GM19193 (cell line): ENCODE results near the gene GZMA.

Experiments used
- POLR2A ChIP-seq: IDR thresholded peaks from 4 replicates; pipeline ENCODE4 v1.6.1; 2011; ENCODE audit not compliant: insufficient read depth, insufficient read length; ENCODE audit errors: extremely low read depth

Gene GZMA

DNA sequence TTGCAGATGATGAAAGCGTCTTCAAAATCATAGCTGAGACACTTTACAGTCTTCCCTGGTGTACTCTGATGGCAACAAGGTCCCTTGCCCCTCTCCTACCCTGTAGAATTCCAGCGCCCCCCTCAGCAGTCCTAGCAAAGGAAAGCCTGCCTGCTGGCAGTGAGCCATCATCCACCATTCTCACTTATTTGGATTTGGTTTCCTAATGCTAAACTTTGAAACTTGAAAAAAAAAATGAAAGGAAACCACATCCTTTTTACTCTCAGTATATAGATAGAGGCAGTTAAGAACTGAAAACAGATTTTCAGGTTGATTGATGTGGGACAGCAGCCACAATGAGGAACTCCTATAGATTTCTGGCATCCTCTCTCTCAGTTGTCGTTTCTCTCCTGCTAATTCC is at the start of gene GZMA:
GZMA (plus strand) TSS at position 299 of the 400 bp plus-strand sequence; CDS start at position 336, 37 bp downstream.
- no peak for TF ChIP-seq POLR2A

GRCh38 chr5:55055183-55055582 is 47.3 kb upstream of the GZMA start:
- TF ChIP-seq POLR2A = no peak

GRCh38 chr5:55062039-55062779 is 40.2 kb upstream of the GZMA start:
- no peak for TF ChIP-seq POLR2A

DNA sequence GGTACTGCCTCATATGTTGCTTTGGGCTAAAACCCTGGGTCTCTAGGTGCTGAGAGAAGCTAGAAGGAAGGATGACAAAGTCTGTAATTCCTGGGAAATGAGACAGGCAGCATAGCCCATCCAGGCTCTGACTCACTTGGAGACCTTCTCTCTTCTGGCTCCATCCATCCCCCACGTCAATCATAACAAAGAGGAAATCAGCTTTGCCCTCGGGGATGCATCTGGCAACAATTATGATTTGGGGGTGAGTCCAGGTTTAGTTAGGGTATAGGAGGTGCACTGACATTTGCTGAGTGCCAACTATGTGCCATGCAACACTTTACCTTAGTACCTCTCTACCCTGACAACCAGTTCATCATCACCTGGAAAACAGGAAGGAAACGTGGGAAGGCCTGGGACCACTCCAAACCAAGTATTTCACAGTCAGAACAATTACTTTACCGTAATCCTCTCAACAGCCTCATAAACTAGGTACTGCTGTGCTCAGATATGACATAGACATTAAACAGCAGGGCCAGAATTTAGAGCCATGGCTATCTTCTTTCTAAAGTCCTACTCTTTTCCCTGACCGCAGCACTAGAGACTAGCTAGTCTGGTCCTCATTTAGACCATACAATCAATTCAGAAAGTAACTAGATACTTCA is 39.1 kb upstream of the GZMA start:
- no peak for TF ChIP-seq POLR2A

GRCh38 chr5:55063899-55064298 is 38.5 kb upstream of the GZMA start:
- TF ChIP-seq POLR2A = no peak

GRCh38 chr5:55064523-55064922 is 37.9 kb upstream of the GZMA start:
- TF ChIP-seq POLR2A = no peak

GRCh38 chr5:55066277-55066676 is 36.2 kb upstream of the GZMA start:
- no peak for TF ChIP-seq POLR2A

- TF ChIP-seq POLR2A = no peak
Measured at GRCh38 chr5:55070968-55071367, 31.5 kb upstream of the GZMA start.

GRCh38 chr5:55071413-55071812 is 31.0 kb upstream of the GZMA start:
- no peak for TF ChIP-seq POLR2A

- no peak for TF ChIP-seq POLR2A
Measured at GRCh38 chr5:55072666-55073065, 29.8 kb upstream of the GZMA start.

DNA sequence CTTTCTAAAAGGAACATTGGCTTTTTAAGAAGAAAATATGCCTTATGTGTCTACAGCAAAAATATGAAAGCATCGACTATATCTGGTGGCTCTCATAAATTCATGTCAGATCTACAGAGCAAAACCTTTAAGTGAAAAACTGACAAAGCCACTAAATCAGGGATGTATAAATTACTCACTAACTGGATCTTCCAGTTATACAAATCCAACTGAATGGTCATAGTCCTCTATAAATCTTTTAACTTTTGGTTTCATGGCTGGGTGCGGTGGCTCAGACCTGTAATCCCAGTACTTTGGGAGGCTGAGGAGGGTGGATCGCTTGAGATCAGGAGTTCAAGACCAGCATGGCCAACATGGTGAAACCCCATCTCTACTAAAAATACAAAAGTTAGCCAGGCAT is 29.2 kb upstream of the GZMA start:
- no peak for TF ChIP-seq POLR2A

DNA sequence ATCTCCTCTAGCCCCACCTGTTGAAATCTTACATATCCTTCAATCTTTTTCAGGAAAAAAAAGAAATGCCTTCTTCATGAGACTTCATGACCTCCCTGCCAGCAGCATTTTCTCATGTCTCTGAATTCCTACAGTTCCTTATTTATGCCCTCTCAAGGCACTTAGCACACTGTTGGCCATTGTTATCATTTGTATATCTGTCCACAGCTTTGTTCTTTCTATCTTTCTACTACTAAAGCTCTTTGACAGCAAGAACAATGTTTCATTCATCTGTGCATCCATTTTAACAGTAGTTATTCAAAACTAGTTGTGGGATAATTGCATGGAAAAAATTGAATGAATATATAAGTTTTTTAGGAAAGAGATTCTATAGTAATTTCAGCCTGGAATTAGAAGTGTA is 20.9 kb upstream of the GZMA start:
- no peak for TF ChIP-seq POLR2A

GRCh38 chr5:55096182-55096581 is 6.3 kb upstream of the GZMA start:
- no peak for TF ChIP-seq POLR2A

- no peak for TF ChIP-seq POLR2A
Measured at GRCh38 chr5:55096861-55097260, 5.6 kb upstream of the GZMA start.

DNA sequence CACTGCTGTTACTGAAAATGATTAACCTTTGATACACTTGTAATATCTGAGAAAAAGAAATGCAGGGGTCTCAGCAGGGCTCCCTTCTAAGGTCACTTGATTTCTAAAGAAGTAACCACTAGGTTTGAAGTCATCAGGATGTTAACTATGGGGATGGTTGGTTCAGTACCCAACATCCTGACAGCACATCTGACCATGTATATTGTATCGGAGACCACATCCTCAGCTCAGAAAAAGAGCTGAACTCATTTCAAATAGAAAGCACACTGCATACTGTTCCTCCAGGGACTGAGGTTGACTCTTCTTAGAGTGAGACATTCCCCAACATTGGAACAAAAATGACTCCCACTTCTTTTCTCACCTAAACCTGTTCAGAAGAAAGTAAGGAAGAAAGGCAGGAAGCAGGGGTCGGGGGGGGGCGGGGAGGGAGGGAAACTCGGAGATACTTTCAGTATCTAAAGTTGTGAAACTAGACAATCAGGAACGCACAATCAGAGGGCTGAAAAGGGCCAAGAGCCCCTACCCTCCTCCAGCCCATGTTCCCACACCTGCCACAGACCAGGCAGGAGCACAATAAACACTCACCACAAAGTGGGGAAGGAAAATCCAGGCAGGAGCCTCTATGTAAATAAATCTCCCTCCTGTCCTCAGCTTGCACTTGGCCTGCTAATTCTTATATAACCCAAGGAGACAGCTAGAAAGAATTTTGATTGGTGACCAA is 730 bp upstream of the GZMA start:
- no peak for TF ChIP-seq POLR2A
